Panc1 (cell line): ENCODE data around the gene ITGB6. TPM values are rescaled to one million over a fixed set of nuclear protein-coding genes. Genes with fewer than 3 reads are reported as not detected.

Source experiments
- ATAC-seq: fragments of 200-7000 bp; cut with Tn5 transposase; 2 replicates; pipeline ENCODE4 v1.9.1; 2020; ENCODE audit warnings: mild to moderate bottlenecking, moderate library complexity
- BruUV-seq: library from RNA; stranded (reverse); fragments of 400-500 nt; replicated peaks from 2 replicates; lab custom pipeline; 2021; lab: Mats Ljungman, UMichigan
- CTCF ChIA-PET: fragments of 300-600 bp; sonication (Branson Sonifier 250); formaldehyde crosslinking; loops from one replicate; lab custom pipeline; 2022; ENCODE audit warnings: antibody characterized with exemption; lab: Charles Lee
- POLR2A ChIA-PET: fragments of 300-600 bp; sonication (Branson Sonifier 250); formaldehyde crosslinking; loops from one replicate; lab custom pipeline; 2022; ENCODE audit warnings: antibody characterized with exemption; lab: Charles Lee
- DNase-seq: peaks from one replicate; pipeline ENCODE4 v3.0.0-alpha.2; 2010; ENCODE audit warnings: low read depth, low spot score
- H3K27ac ChIP-seq: 2 replicates; pipeline ENCODE4 v1.5.1; 2011; ENCODE audit warnings: mild to moderate bottlenecking, low read length, inconsistent platforms
- H3K27me3 ChIP-seq: fragments of 200-500 bp; sonication (Bioruptor generic); 2 replicates; pipeline ENCODE4 v1.6.0; 2014; ENCODE audit warnings: low read length, inconsistent platforms; ENCODE audit not compliant: control insufficient read depth, insufficient read depth
- H3K36me3 ChIP-seq: fragments of 200-500 bp; sonication (Bioruptor generic); 2 replicates; pipeline ENCODE4 v1.5.1; 2014; ENCODE audit warnings: inconsistent platforms, mild to moderate bottlenecking, low read length, moderate library complexity; ENCODE audit not compliant: control insufficient read depth, insufficient read depth
- H3K4me1 ChIP-seq: 2 replicates; pipeline ENCODE4 v1.5.1; 2011; ENCODE audit warnings: inconsistent platforms, mild to moderate bottlenecking, low read length, moderate library complexity; ENCODE audit not compliant: control insufficient read depth, insufficient read depth
- H3K4me3 ChIP-seq, 2 experiments: 2 replicates each; pipeline ENCODE4 v1.5.1; 2011 to 2012; ENCODE audit warnings: low read depth in 2 of 2, low read length in 2 of 2, mild to moderate bottlenecking in 2 of 2, inconsistent platforms in 1 of 2, moderate library complexity in 1 of 2
- H3K9me3 ChIP-seq: fragments of 200-500 bp; sonication (Bioruptor generic); 2 replicates; pipeline ENCODE4 v1.5.1; 2014; ENCODE audit warnings: low read depth, mild to moderate bottlenecking, inconsistent platforms, low read length, moderate library complexity; ENCODE audit not compliant: control insufficient read depth, insufficient read depth
- POLR2AphosphoS5 ChIP-seq: IDR thresholded peaks from 2 replicates; pipeline ENCODE4 v1.6.1; 2012; ENCODE audit warnings: mild to moderate bottlenecking, low read depth, low read length, moderate library complexity
- SIN3A ChIP-seq: IDR thresholded peaks from 2 replicates; pipeline ENCODE4 v1.6.1; 2012; ENCODE audit warnings: low read depth, mild to moderate bottlenecking, low read length, moderate library complexity, borderline replicate concordance; ENCODE audit not compliant: insufficient read depth
- TCF7L2 ChIP-seq: IDR thresholded peaks from 2 replicates; pipeline ENCODE4 v1.6.1; 2011; ENCODE audit warnings: mild to moderate bottlenecking, low read depth, low read length, inconsistent platforms
- in situ Hi-C: cut with HindIII; loops from 2 replicates; pipeline ENCODE4 v1.10.0; 2016; ENCODE audit warnings: low sequenced_read_pairs, low pct_unique_long_range_greater_than_20kb
- intact Hi-C: fragments of 100-400 bp; cut with micrococcal nuclease; formaldehyde crosslinking; loops from one replicate; pipeline ENCODE4 v1.10.0; 2022; ENCODE audit not compliant: unreplicated experiment
- total RNA-seq: library from RNA; stranded (reverse); gene quantifications from one replicate; pipeline ENCODE4 v1.2.1, GENCODE V29; 2021; ENCODE audit not compliant: unreplicated experiment
- TF ChIP-seq, protein P1 (sequence below): fragments of 450-650 bp; IDR thresholded peaks from 2 replicates; pipeline ENCODE4 v1.5.1; 2017; ENCODE audit warnings: mild to moderate bottlenecking
- TF ChIP-seq, protein P2 (sequence below), 2 experiments: IDR thresholded peaks; 2 replicates each; pipeline ENCODE4 v1.6.1; 2011 to 2012; ENCODE audit warnings: low read depth in 2 of 2, control low read depth in 1 of 2, low read length in 1 of 2, mild to moderate bottlenecking in 1 of 2, moderate library complexity in 1 of 2; ENCODE audit not compliant: insufficient read depth in 1 of 2

Gene ITGB6
- total RNA-seq, 1 experiment from 2014 or later = 0.08 TPM

DNA sequence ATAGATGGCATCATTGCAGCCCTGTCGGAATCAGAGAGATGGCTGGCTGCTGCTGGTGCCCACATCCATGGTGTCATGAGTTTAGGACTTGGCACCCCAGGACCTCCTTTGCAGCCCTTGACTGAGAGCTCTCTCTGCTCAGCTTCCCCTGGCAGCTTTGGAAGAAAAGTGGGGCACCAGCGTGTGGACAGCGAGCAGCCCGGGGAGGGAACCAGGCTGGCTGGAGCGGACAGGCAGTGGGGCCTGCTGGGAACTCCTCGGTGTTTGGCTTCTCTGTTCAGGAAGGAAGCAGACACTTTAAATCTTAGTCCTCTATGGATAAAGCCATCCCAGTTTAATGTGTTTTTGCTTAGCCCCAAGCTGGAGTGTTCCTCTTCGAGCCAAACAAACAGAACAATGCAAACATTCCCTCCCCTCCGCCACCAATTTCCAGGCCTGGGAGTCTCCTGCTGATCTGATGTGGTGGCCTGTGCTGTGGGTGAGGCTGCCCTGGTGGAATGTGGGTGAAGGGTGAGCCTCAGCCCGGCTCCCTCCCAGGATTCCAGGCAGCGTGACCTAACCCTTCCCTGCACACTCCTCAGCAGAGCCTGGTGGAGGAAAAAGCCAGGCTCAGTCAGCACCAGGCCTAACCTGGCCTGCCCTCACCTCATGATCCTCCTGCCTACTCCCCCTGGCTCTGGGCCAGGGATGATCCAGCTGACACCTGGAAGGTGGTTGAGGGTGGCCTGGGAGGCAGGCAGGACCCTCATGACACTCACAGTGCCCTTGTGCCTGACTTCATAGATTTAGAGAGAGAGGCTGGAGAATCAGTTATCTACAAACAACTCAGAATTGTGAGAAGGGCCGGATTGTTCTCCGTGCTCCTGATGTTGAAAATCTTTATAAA is 21.6 kb upstream of the ITGB6 start:
- no peaks in the 10 kb centered on the region for H3K27me3 ChIP-seq
- TF ChIP-seq, protein P1, sequence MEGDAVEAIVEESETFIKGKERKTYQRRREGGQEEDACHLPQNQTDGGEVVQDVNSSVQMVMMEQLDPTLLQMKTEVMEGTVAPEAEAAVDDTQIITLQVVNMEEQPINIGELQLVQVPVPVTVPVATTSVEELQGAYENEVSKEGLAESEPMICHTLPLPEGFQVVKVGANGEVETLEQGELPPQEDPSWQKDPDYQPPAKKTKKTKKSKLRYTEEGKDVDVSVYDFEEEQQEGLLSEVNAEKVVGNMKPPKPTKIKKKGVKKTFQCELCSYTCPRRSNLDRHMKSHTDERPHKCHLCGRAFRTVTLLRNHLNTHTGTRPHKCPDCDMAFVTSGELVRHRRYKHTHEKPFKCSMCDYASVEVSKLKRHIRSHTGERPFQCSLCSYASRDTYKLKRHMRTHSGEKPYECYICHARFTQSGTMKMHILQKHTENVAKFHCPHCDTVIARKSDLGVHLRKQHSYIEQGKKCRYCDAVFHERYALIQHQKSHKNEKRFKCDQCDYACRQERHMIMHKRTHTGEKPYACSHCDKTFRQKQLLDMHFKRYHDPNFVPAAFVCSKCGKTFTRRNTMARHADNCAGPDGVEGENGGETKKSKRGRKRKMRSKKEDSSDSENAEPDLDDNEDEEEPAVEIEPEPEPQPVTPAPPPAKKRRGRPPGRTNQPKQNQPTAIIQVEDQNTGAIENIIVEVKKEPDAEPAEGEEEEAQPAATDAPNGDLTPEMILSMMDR = no peak
- TF ChIP-seq POLR2AphosphoS5 = no peak
- TF ChIP-seq TCF7L2 = no peak
- no peak for TF ChIP-seq SIN3A
- TF ChIP-seq, protein P2, sequence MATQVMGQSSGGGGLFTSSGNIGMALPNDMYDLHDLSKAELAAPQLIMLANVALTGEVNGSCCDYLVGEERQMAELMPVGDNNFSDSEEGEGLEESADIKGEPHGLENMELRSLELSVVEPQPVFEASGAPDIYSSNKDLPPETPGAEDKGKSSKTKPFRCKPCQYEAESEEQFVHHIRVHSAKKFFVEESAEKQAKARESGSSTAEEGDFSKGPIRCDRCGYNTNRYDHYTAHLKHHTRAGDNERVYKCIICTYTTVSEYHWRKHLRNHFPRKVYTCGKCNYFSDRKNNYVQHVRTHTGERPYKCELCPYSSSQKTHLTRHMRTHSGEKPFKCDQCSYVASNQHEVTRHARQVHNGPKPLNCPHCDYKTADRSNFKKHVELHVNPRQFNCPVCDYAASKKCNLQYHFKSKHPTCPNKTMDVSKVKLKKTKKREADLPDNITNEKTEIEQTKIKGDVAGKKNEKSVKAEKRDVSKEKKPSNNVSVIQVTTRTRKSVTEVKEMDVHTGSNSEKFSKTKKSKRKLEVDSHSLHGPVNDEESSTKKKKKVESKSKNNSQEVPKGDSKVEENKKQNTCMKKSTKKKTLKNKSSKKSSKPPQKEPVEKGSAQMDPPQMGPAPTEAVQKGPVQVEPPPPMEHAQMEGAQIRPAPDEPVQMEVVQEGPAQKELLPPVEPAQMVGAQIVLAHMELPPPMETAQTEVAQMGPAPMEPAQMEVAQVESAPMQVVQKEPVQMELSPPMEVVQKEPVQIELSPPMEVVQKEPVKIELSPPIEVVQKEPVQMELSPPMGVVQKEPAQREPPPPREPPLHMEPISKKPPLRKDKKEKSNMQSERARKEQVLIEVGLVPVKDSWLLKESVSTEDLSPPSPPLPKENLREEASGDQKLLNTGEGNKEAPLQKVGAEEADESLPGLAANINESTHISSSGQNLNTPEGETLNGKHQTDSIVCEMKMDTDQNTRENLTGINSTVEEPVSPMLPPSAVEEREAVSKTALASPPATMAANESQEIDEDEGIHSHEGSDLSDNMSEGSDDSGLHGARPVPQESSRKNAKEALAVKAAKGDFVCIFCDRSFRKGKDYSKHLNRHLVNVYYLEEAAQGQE (IDR thresholded peaks at IDR 0.05; ENCODE audit: insufficient read depth in 1 of 2, low read depth in 2 of 2, low read length in 1 of 2) = no peak
- DNase-seq = no peak
- no TSS peak for BruUV-seq
- H3K4me3 ChIP-seq = no peak overlapping the region
- H3K4me1 ChIP-seq = peaks cover 66% of the 10 kb centered on the region
- CTCF ChIA-PET = no interaction called here
- POLR2A ChIA-PET = no interaction called here
- in situ Hi-C loops = no loop called here
- H3K9me3 ChIP-seq = no peaks in the 10 kb centered on the region
- peak; percentile 89 for ATAC-seq
- peak overlapping the region; percentile 83 for H3K27ac ChIP-seq
- intact Hi-C loops = no loop called here
- H3K36me3 ChIP-seq = no peaks in the 10 kb centered on the region

DNA sequence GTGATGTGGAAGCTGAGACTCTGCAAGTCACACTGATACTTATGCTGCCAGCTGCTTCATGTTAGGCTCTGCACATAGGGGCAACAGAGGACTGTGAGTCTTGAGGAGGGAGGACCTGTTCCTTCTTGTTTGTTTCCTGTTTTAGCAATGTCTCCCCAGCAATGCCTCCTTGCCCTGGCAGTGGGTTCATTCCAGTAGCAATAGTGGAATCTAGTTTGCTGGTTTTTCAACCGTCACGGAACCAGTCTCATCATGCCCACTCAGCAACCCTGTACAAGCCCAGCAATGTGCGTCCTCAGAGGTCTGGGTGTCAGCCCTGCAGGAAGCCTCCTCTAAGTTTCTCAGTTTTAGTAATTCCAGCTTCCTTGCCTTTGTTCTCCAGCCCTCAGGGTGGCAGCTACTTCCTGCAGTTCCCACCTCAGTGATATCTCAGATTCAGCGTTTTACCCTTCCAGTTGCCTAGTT is 20.5 kb upstream of the ITGB6 start:
- ChIA-PET POLR2A (no interaction called here), CTCF (interaction anchor here (0.7 kb wide), 1 partner anchor 942 kb away, joined by 3 read pairs; no protein-coding TSS in a partner anchor)
- in situ Hi-C loops (no loop called here), intact Hi-C loops (no loop called here)
- Histone ChIP-seq H3K4me1 (peaks cover 56% of the 10 kb centered on the region), H3K36me3 (no peaks in the 10 kb centered on the region), H3K9me3 (no peaks in the 10 kb centered on the region), H3K4me3 (no peak overlapping the region), H3K27ac (peak overlapping the region; percentile 83), H3K27me3 (no peaks in the 10 kb centered on the region)
- DNase-seq (no peak), ATAC-seq (no peak)
- no TSS peak for BruUV-seq
- TF ChIP-seq SIN3A (no peak), POLR2AphosphoS5 (no peak), TCF7L2 (no peak)
- TF ChIP-seq, protein P1 = no peak
- TF ChIP-seq, protein P2 (IDR thresholded peaks at IDR 0.05; ENCODE audit: insufficient read depth in 1 of 2, low read depth in 2 of 2, low read length in 1 of 2) = no peak
